ENCODE data around the gene GPER1. TPM values are rescaled to one million over a fixed set of nuclear protein-coding genes. Genes with fewer than 3 reads are reported as not detected.

Gene GPER1
- total and polyA plus RNA-seq, 8 donors: 5.1 to 11.6 (median 6.2) TPM

DNA sequence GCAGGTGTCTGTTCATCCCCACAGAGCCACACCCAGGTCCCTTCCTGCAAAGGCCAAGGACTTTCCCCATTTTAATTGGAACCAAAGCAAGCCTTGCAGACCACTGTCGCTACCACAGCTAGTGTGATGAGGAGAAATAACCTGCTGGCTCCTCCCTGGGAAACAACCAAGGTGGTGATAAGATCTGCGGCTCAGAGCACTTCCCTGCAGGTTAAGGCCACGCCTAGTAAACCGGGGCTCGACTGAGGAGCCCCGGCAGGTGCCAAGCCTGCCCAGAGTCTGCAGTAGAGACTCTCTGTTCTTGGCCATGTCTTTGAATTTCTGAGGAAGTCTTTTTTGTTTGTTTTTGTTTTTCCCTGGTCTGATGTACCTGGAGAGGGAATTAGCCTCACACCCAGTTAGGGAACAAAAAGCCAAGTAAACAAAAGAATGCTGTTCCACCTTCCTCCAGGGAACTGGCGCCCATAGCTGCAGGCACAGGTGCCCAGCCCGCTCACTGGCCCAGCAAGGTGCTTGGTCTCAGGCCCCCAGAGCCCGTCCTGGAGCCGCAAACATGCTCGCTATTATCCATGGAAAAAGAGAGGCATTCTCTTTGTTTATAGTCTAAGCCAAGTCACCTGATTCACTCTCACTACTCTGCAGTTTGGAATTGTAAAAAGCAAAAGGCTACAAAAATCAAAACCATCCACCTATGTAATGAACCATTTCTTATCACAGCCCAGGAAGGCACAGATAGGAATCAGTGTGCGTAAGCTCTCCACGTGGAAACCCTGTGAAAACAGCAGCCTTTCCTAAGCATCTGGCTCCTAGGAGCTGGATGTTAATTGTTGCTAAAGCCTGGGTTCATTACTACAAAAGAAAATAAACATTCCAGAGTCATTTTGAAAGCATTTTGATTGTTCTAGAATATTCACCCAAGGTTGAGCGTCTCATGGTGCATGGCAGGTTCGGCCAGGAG, 40.9 kb upstream of the GPER1 start:
- Histone ChIP-seq H3K36me3 (no peaks in the 10 kb centered on the region), H3K27ac (peak overlapping the region in 1 of 2 donors; percentile 30), H3K4me3 (no peak overlapping the region), H3K9me3 (no peaks in the 10 kb centered on the region), H3K27me3 (peaks cover 0 to 3% of the 10 kb centered on the region in 2 donors), H3K4me1 (peaks cover 16 to 78% of the 10 kb centered on the region in 2 donors)
- intact Hi-C loops (cut with DNase I): no loop called here
- DNase-seq (peak in 1 of 4 donors; percentile 47), ATAC-seq (no peak)
- TF ChIP-seq, protein P1, sequence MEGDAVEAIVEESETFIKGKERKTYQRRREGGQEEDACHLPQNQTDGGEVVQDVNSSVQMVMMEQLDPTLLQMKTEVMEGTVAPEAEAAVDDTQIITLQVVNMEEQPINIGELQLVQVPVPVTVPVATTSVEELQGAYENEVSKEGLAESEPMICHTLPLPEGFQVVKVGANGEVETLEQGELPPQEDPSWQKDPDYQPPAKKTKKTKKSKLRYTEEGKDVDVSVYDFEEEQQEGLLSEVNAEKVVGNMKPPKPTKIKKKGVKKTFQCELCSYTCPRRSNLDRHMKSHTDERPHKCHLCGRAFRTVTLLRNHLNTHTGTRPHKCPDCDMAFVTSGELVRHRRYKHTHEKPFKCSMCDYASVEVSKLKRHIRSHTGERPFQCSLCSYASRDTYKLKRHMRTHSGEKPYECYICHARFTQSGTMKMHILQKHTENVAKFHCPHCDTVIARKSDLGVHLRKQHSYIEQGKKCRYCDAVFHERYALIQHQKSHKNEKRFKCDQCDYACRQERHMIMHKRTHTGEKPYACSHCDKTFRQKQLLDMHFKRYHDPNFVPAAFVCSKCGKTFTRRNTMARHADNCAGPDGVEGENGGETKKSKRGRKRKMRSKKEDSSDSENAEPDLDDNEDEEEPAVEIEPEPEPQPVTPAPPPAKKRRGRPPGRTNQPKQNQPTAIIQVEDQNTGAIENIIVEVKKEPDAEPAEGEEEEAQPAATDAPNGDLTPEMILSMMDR (IDR thresholded peaks at IDR 0.05): no peak

DNA sequence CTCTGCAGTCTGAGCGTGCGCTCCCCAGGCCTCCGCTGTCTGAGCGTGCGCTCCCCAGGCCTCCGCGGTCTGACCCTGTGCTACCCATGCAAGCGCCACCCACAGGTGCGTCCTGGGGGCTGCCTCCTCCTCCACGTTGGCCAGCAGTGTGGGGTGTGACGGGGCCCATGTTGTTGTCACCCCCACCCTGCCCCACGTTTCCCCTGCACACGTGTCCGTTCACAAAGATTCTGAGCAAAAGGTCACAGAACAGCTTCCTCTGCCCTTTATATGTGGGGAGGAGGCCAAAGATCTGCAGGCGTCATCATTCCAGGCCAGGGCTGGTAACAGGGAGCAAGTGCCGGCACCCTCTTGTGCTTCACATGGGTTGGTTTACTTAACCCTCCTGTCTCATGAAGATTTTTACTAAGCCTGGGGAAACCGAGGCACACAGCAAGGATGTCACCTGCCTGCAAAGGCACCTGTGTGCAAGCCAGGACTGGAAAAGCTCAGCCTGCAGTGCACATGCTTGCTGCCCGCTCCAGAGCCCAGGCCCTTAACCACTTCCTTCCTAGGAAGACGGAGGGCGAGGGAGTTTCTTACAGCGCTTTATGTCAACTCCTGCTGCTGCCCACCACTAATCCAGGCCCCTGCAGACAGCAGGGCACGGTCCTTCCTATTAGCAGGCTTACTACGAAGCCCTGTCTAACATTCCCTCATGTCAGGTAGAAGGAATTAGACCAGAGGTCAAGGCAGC, 38.7 kb upstream of the GPER1 start:
- DNase-seq: peak in 1 of 4 donors; percentile 51
- no peak for ATAC-seq
- peak overlapping the region in 1 of 2 donors; percentile 45 for H3K27ac ChIP-seq

DNA sequence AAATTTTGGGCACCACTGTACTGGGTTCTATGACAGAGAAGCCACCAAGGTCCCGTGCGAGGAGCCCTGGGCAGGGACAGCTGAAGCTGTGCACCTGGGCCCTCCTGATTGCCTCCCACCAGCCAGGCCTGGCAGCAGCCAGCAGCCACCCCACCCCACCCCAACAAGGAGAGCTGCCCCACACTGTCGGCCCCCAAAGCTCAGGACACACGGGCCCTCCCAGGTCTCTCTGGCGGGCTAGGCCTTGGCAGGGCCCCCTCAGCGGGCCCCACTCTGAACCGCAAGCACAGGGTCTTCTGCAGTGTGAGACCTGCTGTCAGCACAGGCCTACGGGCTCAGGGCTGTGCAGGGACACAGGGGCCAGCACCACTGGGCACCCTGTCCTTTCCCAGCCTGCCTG, 38.1 kb upstream of the GPER1 start:
- peak overlapping the region in 1 of 2 donors; percentile 45 for H3K27ac ChIP-seq

More for the DNA sequence above, 38.7 kb upstream of the GPER1 start:
- intact Hi-C loops (cut with DNase I): no loop called here
- TF ChIP-seq, protein P1 (IDR thresholded peaks at IDR 0.05): no peak
- Histone ChIP-seq H3K27me3 (peaks cover 0 to under 1% of the 10 kb centered on the region in 2 donors), H3K36me3 (no peaks in the 10 kb centered on the region), H3K4me3 (no peak overlapping the region), H3K4me1 (peaks cover 9 to 78% of the 10 kb centered on the region in 2 donors), H3K9me3 (no peaks in the 10 kb centered on the region)

DNA sequence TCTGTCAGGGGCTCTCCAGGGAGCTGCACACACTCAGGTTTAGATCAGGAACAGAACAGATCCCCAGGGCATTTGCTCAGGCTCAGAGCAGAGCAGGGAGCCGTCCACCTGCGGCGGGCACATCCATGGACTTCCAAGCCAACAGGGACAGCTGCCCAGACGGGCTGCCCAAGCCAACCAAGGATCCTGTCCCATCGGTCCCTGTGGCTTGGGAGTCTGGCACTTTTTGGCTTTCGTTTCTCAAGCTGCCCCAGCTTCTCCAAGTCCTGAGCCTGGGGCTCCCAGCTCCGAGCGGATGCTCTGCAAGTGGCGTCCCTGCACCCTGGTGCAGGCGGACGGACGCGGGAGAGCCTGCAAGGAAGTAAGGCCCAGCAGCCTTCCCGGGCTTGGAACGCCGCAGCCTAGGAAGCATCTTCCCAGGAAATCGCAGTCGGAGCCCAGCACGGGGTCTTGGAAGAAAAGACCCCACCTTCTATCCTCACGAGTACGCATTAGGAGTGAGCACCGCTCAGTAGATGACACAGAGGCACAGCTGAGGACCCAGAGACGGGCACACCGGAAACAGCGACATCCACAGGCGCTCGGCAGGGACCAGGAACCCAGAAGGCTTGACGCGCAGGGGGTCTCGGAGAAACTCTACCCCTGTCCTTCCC, 37.5 kb upstream of the GPER1 start:
- intact Hi-C loops (cut with DNase I): no loop called here
- Histone ChIP-seq H3K36me3 (no peaks in the 10 kb centered on the region), H3K27me3 (peaks cover 0 to 12% of the 10 kb centered on the region in 2 donors), H3K4me3 (no peak overlapping the region), H3K9me3 (no peaks in the 10 kb centered on the region), H3K27ac (peak overlapping the region in 1 of 2 donors; percentile 45), H3K4me1 (peaks cover 14 to 80% of the 10 kb centered on the region in 2 donors)
- DNase-seq: peak in 1 of 4 donors; percentile 56
- TF ChIP-seq, protein P1 (IDR thresholded peaks at IDR 0.05): no peak
- no peak for ATAC-seq

More for the DNA sequence above, 38.1 kb upstream of the GPER1 start:
- intact Hi-C loops (cut with DNase I): no loop called here
- ATAC-seq: no peak
- H3K9me3 ChIP-seq: no peaks in the 10 kb centered on the region
- H3K27me3 ChIP-seq: peaks cover 0 to 6% of the 10 kb centered on the region in 2 donors
- TF ChIP-seq, protein P1 (IDR thresholded peaks at IDR 0.05): no peak
- peak in 1 of 4 donors; percentile 55 for DNase-seq
- peaks cover 13 to 80% of the 10 kb centered on the region in 2 donors for H3K4me1 ChIP-seq
- H3K4me3 ChIP-seq: no peak overlapping the region
- H3K36me3 ChIP-seq: no peaks in the 10 kb centered on the region

Data from left lung (tissue), 10 donors.